GM23248 (cell line): Measurements from ENCODE around the gene ADAM12. TPM values are rescaled to one million over a fixed set of nuclear protein-coding genes. Genes with fewer than 3 reads are reported as not detected.

Experiments used
- DNase-seq: peaks from one replicate; pipeline ENCODE4 v3.0.0-alpha.2; 2015
- H2AFZ ChIP-seq: fragments of 200-600 bp; sonication (generic); 2 replicates; pipeline ENCODE4 v1.6.1; 2016; ENCODE audit warnings: antibody characterized with exemption
- H3F3A ChIP-seq: fragments of 200-600 bp; sonication (generic); 2 replicates; pipeline ENCODE4 v1.6.1; 2016; ENCODE audit warnings: mild to moderate bottlenecking, antibody characterized with exemption, mixed run types; ENCODE audit not compliant: insufficient read depth
- H3K27ac ChIP-seq: fragments of 200-600 bp; sonication (generic); 2 replicates; pipeline ENCODE4 v1.5.1; 2016; ENCODE audit warnings: mild to moderate bottlenecking
- H3K27me3 ChIP-seq: fragments of 200-600 bp; sonication (generic); replicated peaks from 2 replicates; pipeline ENCODE4 v1.6.1; 2016; ENCODE audit warnings: mild to moderate bottlenecking; ENCODE audit not compliant: insufficient read depth
- H3K36me3 ChIP-seq: fragments of 200-600 bp; sonication (generic); 2 replicates; pipeline ENCODE4 v1.6.1; 2016; ENCODE audit warnings: low read depth, mild to moderate bottlenecking
- H3K4me1 ChIP-seq: fragments of 200-600 bp; sonication (generic); 2 replicates; pipeline ENCODE4 v1.6.1; 2016; ENCODE audit warnings: mild to moderate bottlenecking; ENCODE audit not compliant: insufficient read depth
- H3K4me2 ChIP-seq: fragments of 200-600 bp; sonication (generic); one replicate; pipeline ENCODE4 v1.6.1; 2016; ENCODE audit warnings: mild to moderate bottlenecking; ENCODE audit not compliant: unreplicated experiment
- H3K4me3 ChIP-seq: fragments of 200-600 bp; sonication (generic); 2 replicates; pipeline ENCODE4 v1.5.1; 2016; ENCODE audit warnings: mild to moderate bottlenecking
- H3K79me2 ChIP-seq: fragments of 200-600 bp; sonication (generic); 2 replicates; pipeline ENCODE4 v1.6.1; 2016; ENCODE audit warnings: mild to moderate bottlenecking; ENCODE audit not compliant: insufficient read depth
- H3K9ac ChIP-seq: fragments of 200-600 bp; sonication (generic); 2 replicates; pipeline ENCODE4 v1.6.1; 2016; ENCODE audit warnings: mild to moderate bottlenecking
- H3K9me2 ChIP-seq: fragments of 200-600 bp; sonication (generic); 2 replicates; pipeline ENCODE4 v1.6.1; 2016; ENCODE audit warnings: mixed run types, mild to moderate bottlenecking, moderate library complexity; ENCODE audit not compliant: insufficient read depth
- H3K9me3 ChIP-seq: fragments of 200-600 bp; sonication (generic); one replicate; pipeline ENCODE4 v1.6.1; 2017; ENCODE audit warnings: low read depth
- H4K20me1 ChIP-seq: fragments of 200-600 bp; sonication (generic); 2 replicates; pipeline ENCODE4 v1.6.0; 2016; ENCODE audit not compliant: insufficient read depth
- EZH2 ChIP-seq: fragments of 200-600 bp; sonication (generic); IDR thresholded peaks from 2 replicates; pipeline ENCODE4 v1.6.1; 2018; ENCODE audit warnings: antibody characterized with exemption, mild to moderate bottlenecking; ENCODE audit not compliant: insufficient read depth, poor library complexity, severe bottlenecking
- EZH2phosphoT487 ChIP-seq: fragments of 200-600 bp; sonication (generic); IDR thresholded peaks from 2 replicates; pipeline ENCODE4 v1.6.1; 2018; ENCODE audit warnings: antibody characterized with exemption, moderate library complexity, mild to moderate bottlenecking, low read depth; ENCODE audit not compliant: insufficient read depth
- WGBS, 2 experiments: methylation state at CpG; one replicate each; pipeline ENCODE4 v1.1.6; 2015 to 2017; ENCODE audit warnings: low lambda C conversion rate in 2 of 2, low coverage in 1 of 2; ENCODE audit errors: missing lambda C conversion rate in 2 of 2; 5-methylcytosine and 5-hydroxymethylcytosine counted together
- in situ Hi-C: fragments of 300-500 bp; cut with MboI; formaldehyde crosslinking; loops from 2 replicates; pipeline ENCODE4 v1.15.0; 2020
- polyA plus RNA-seq: library from polyadenylated mRNA; unstranded; fragments of >200 nt; fragmentation: Nextera tagmentation; extraction: Ambion mirVana; gene quantifications from 2 replicates; pipeline ENCODE4 v1.2.1, GENCODE V29; 2016
- total RNA-seq: library from RNA; depleted of rRNA; stranded (reverse); fragments of >200 nt; shearing (Covaris generic); gene quantifications from 2 replicates; pipeline ENCODE4 v1.2.3, GENCODE V29; 2014

The ADAM12 gene
- total and polyA plus RNA-seq, 2 experiments from 2014 or later = 58.4 to 127 TPM

DNA sequence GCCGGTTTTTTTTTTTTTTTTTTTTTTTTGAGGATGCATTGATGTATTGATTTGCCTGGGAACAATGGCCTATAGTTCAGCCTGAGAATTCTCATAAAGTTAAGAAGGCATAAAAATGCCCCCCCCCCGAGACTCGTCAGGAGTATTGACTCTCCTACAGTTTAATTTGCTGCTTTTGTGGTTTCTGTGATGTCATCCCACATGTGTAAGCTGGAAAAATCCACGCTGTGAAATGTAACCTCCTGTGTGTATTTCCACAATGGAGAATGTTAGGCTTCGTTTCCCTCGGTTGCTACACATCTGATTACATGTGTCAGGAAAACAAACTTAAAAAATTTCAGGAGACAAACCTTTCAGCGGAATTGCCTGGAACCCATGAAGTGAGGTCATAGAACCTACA, 374.0 kb downstream of the ADAM12 start:
- in situ Hi-C loops = no loop called here
- peaks cover 38% of the 10 kb centered on the region for H3K36me3 ChIP-seq
- H4K20me1 ChIP-seq = no peaks in the 10 kb centered on the region
- H3K9me2 ChIP-seq = no peaks in the 10 kb centered on the region
- no peak overlapping the region for H3K4me3 ChIP-seq
- peaks cover 51% of the 10 kb centered on the region for H3F3A ChIP-seq
- no peaks in the 10 kb centered on the region for H3K9me3 ChIP-seq
- peaks cover 25% of the 10 kb centered on the region for H3K4me1 ChIP-seq
- no peaks in the 10 kb centered on the region for H3K27me3 ChIP-seq
- H2AFZ ChIP-seq = no peak overlapping the region
- whole genome bisulfite sequencing, 2 experiments = 57 to 61% methylated on average over 7 of the region's 7 CpGs
- no peak overlapping the region for H3K4me2 ChIP-seq
- no peak overlapping the region for H3K9ac ChIP-seq
- H3K79me2 ChIP-seq = no peaks in the 10 kb centered on the region
- H3K27ac ChIP-seq = peak overlapping the region; percentile 30; the same call in 1 of the 2 replicates
- no peak for TF ChIP-seq EZH2
- no peak for TF ChIP-seq EZH2phosphoT487
- DNase-seq = peak; percentile 69

DNA sequence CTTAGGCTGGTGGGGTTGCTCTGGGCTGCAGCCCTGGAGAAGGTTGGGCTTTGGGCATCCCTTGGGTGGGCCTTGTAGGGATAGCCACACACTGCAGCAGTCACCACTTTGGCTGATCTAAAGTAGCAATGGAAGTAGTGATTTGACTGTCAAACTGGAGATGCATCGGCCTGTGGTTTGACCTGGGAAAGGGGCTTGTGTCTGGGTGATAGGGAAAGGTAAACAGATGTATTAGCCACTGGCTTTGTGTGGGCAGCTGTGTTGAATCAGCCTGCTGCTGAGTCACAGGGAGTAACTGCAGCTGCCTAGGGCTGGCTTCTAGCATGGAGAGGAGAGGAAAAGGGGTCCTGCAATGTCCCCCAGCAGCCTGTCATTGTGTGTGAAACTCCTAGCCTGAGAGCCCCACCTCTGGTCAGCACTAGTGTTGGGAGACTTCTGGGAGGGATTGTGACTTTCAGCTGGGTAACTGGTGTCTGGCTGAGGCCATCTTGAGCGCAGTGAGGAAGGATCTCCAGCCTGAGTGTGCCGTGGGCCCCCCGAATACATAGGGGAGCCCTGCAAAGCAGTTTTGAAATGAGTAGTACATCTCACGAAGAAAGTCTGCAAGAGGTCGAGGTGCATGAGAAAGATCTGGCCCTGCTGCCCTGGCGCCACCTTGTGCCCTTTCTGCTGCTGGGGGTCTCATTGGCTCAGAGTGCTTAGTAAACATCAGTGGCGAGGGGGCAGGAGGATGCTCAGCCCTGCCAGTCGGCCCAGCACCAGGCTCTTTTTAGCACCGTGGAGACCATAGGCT, 374.6 kb downstream of the ADAM12 start:
- no peak overlapping the region for H3K4me3 ChIP-seq
- H2AFZ ChIP-seq = no peak overlapping the region
- H3K27me3 ChIP-seq = no peaks in the 10 kb centered on the region
- peak overlapping the region; percentile 30 for H3K27ac ChIP-seq
- H3K4me2 ChIP-seq = peak overlapping the region; percentile 31
- H3K9me3 ChIP-seq = no peaks in the 10 kb centered on the region
- peaks cover 33% of the 10 kb centered on the region for H3K36me3 ChIP-seq
- H4K20me1 ChIP-seq = no peaks in the 10 kb centered on the region
- H3K9me2 ChIP-seq = no peaks in the 10 kb centered on the region
- H3K9ac ChIP-seq = no peak overlapping the region
- no peaks in the 10 kb centered on the region for H3K79me2 ChIP-seq
- peaks cover 25% of the 10 kb centered on the region for H3K4me1 ChIP-seq
- DNase-seq = peak; percentile 86
- peaks cover 51% of the 10 kb centered on the region for H3F3A ChIP-seq
- TF ChIP-seq EZH2phosphoT487 (no peak), EZH2 (no peak)
- WGBS, 2 experiments = 71 to 73% methylated on average over 10 of the region's 10 CpGs
- in situ Hi-C loops = no loop called here

DNA sequence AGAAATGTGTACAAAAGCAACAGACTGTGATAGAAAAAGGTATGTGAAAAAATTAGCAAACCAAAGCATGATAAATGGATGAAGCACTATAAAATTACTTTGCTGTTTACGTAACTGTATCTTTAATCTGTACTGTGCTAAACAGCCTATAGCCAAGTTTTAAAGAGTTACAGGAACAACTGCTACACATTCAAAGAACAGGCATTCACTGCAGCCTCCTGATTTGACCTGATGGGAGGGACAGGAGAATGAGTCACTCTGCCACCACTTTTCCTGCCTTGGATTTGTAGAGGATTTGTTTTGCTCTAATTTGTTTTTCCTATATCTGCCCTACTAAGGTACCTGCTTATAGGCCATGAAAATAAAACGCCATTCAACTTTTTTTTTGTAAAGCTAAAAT, 375.8 kb downstream of the ADAM12 start:
- no peaks in the 10 kb centered on the region for H3K27me3 ChIP-seq
- no peak overlapping the region for H3K4me3 ChIP-seq
- peaks cover 25% of the 10 kb centered on the region for H3K4me1 ChIP-seq
- no peak overlapping the region for H3K9ac ChIP-seq
- no peaks in the 10 kb centered on the region for H4K20me1 ChIP-seq
- in situ Hi-C loops = no loop called here
- 96 to 100% methylated on average over 2 of the region's 2 CpGs for WGBS, 2 experiments
- H3K36me3 ChIP-seq = peaks cover 29% of the 10 kb centered on the region
- no peaks in the 10 kb centered on the region for H3K79me2 ChIP-seq
- H2AFZ ChIP-seq = no peak overlapping the region
- no peaks in the 10 kb centered on the region for H3K9me3 ChIP-seq
- H3K4me2 ChIP-seq = peak overlapping the region; percentile 10
- peaks cover 47% of the 10 kb centered on the region for H3F3A ChIP-seq
- DNase-seq = peak; percentile 58
- no peaks in the 10 kb centered on the region for H3K9me2 ChIP-seq
- no peak overlapping the region for H3K27ac ChIP-seq
- TF ChIP-seq EZH2 = no peak
- no peak for TF ChIP-seq EZH2phosphoT487

DNA sequence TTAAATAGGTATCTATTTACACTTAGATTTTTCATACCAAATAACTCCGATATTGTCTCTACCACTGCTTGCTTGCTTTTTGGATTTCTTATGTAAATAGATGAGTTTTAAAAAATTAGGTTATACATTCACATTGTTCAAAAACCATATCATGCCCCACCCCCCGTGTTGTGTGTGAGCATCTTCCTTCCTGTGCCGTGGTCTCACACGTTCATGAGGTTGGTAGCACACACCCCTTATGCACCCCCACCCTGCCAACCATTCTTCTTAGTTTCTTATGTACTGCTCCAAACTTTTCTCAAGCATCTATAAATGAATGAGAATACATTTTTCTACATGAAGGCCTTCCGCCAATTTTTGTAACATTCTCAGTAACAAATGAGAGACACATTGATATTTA, 376.3 kb downstream of the ADAM12 start:
- no peak overlapping the region for H3K9ac ChIP-seq
- H3K4me1 ChIP-seq = peaks cover 25% of the 10 kb centered on the region
- H3K9me3 ChIP-seq = no peaks in the 10 kb centered on the region
- H3K4me2 ChIP-seq = no peak overlapping the region
- in situ Hi-C loops = no loop called here
- no peak overlapping the region for H2AFZ ChIP-seq
- no peaks in the 10 kb centered on the region for H3K27me3 ChIP-seq
- no peaks in the 10 kb centered on the region for H3K79me2 ChIP-seq
- no peak overlapping the region for H3K4me3 ChIP-seq
- no peaks in the 10 kb centered on the region for H3K9me2 ChIP-seq
- DNase-seq = no peak
- WGBS, 2 experiments = 99 to 100% methylated on average over 5 of the region's 5 CpGs
- peaks cover 47% of the 10 kb centered on the region for H3F3A ChIP-seq
- H3K27ac ChIP-seq = no peak overlapping the region
- TF ChIP-seq EZH2 = no peak
- no peak for TF ChIP-seq EZH2phosphoT487
- no peaks in the 10 kb centered on the region for H4K20me1 ChIP-seq
- H3K36me3 ChIP-seq = peaks cover 24% of the 10 kb centered on the region
